SU-DHL-6 (cell line): Measurements from ENCODE around the gene WNT9A.

ENCODE experiments used
- CTCF ChIP-seq: fragments of 200-600 bp; sonication (generic); IDR thresholded peaks from one replicate; pipeline ENCODE4 v1.5.1; 2017; ENCODE audit warnings: antibody characterized with exemption, mild to moderate bottlenecking, low read length, moderate library complexity; ENCODE audit not compliant: insufficient read depth, poor library complexity, severe bottlenecking
- EZH2phosphoT487 ChIP-seq: fragments of 200-600 bp; sonication (generic), shearing (Covaris generic); conservative IDR thresholded peaks from 2 replicates; pipeline ENCODE4 v1.6.1; 2018; ENCODE audit warnings: mild to moderate bottlenecking, antibody characterized with exemption, low read length, moderate library complexity, mixed read lengths

GRCh38 chr1:227927971-227928741, 19.6 kb downstream of the WNT9A start:
- TF ChIP-seq EZH2phosphoT487 (no peak), CTCF (no peak)
